IMR-90 (cell line): ENCODE measurements around the gene NRARP. TPM values are rescaled to one million over a fixed set of nuclear protein-coding genes. Genes with fewer than 3 reads are reported as not detected.

ENCODE experiments used
- ATAC-seq: fragments of 200-7000 bp; cut with Tn5 transposase; 2 replicates; pipeline ENCODE4 v1.9.1; 2020; ENCODE audit warnings: low read depth, mild to moderate bottlenecking, moderate library complexity
- BruUV-seq: library from RNA; stranded (reverse); fragments of 400-500 nt; replicated peaks from 2 replicates; lab custom pipeline; 2021; lab: Mats Ljungman, UMichigan
- CTCF ChIA-PET: fragments of 300-600 bp; formaldehyde crosslinking; extraction: SDS; loops from one replicate; lab custom pipeline; 2021; ENCODE audit warnings: antibody characterized with exemption; lab: Yijun Ruan, JAX
- POLR2A ChIA-PET: fragments of 300-600 bp; sonication (Branson Sonifier 250); formaldehyde crosslinking; loops from one replicate; lab custom pipeline; 2022; ENCODE audit warnings: antibody characterized with exemption; ENCODE audit not compliant: unreplicated experiment; lab: Charles Lee
- DNase-seq: peaks from one replicate; pipeline ENCODE4 v3.0.0; 2013
- H2AFZ ChIP-seq: replicated peaks from 2 replicates; pipeline ENCODE3; 2013; ENCODE audit warnings: low read length, mild to moderate bottlenecking; ENCODE audit not compliant: poor library complexity
- H2AK5ac ChIP-seq: 2 replicates; pipeline ENCODE4 v1.6.1; 2013; ENCODE audit warnings: low read depth, low read length, inconsistent platforms
- H2AK9ac ChIP-seq: replicated peaks from 2 replicates; pipeline ENCODE3; 2013; ENCODE audit warnings: mild to moderate bottlenecking, low read depth, low read length, moderate library complexity; ENCODE audit not compliant: poor library complexity
- H2BK120ac ChIP-seq: 2 replicates; pipeline ENCODE4 v1.6.1; 2013; ENCODE audit warnings: low read depth, low read length, inconsistent platforms
- H2BK15ac ChIP-seq: 3 replicates; pipeline ENCODE4 v1.6.1; 2013; ENCODE audit warnings: low read depth, low read length, inconsistent platforms
- H2BK20ac ChIP-seq: 2 replicates; pipeline ENCODE4 v1.6.1; 2013; ENCODE audit warnings: low read depth, mild to moderate bottlenecking, inconsistent platforms, low read length, moderate library complexity
- H2BK5ac ChIP-seq: 2 replicates; pipeline ENCODE4 v1.6.1; 2013; ENCODE audit warnings: mild to moderate bottlenecking, low read depth, low read length, inconsistent platforms; ENCODE audit not compliant: poor library complexity, severe bottlenecking
- H3K14ac ChIP-seq: replicated peaks from 2 replicates; pipeline ENCODE4 v1.6.1; 2013; ENCODE audit warnings: low read depth, low read length, inconsistent platforms
- H3K18ac ChIP-seq: 2 replicates; pipeline ENCODE4 v1.6.1; 2013; ENCODE audit warnings: low read depth, low read length, control low read depth
- H3K23ac ChIP-seq: 2 replicates; pipeline ENCODE4 v1.6.1; 2013; ENCODE audit warnings: low read depth, low read length, inconsistent platforms
- H3K27ac ChIP-seq: 2 replicates; pipeline ENCODE4 v1.5.1; 2013; ENCODE audit warnings: mild to moderate bottlenecking, control low read depth, low read length; ENCODE audit not compliant: insufficient read depth
- H3K27me3 ChIP-seq: 2 replicates; pipeline ENCODE4 v1.6.1; 2013; ENCODE audit warnings: low read length; ENCODE audit not compliant: control insufficient read depth, insufficient read depth
- H3K36me3 ChIP-seq: 2 replicates; pipeline ENCODE4 v1.6.1; 2013; ENCODE audit warnings: low read length, mixed read lengths; ENCODE audit not compliant: control insufficient read depth, insufficient read depth
- H3K4ac ChIP-seq: 2 replicates; pipeline ENCODE4 v1.6.1; 2013; ENCODE audit warnings: low read depth, low read length, inconsistent platforms
- H3K4me1 ChIP-seq: 2 replicates; pipeline ENCODE4 v1.6.1; 2013; ENCODE audit warnings: low read length, mixed read lengths; ENCODE audit not compliant: control insufficient read depth, insufficient read depth
- H3K4me2 ChIP-seq: 2 replicates; pipeline ENCODE4 v1.6.1; 2013; ENCODE audit warnings: low read depth, mild to moderate bottlenecking, control low read depth, low read length, moderate library complexity
- H3K4me3 ChIP-seq: 2 replicates; pipeline ENCODE4 v1.5.1; 2013; ENCODE audit warnings: low read depth, mild to moderate bottlenecking, control low read depth, low read length, moderate library complexity; ENCODE audit not compliant: insufficient read depth
- H3K56ac ChIP-seq: 2 replicates; pipeline ENCODE4 v1.6.1; 2013; ENCODE audit warnings: low read length, inconsistent platforms; ENCODE audit not compliant: insufficient read depth; ENCODE audit errors: extremely low read depth
- H3K79me1 ChIP-seq, 2 experiments: 2 replicates each; pipeline ENCODE4 v1.6.1; 2013; ENCODE audit warnings: low read length in 2 of 2, inconsistent platforms in 1 of 2, low read depth in 1 of 2
- H3K9ac ChIP-seq: 2 replicates; pipeline ENCODE4 v1.6.1; 2013; ENCODE audit warnings: low read depth, low read length, control low read depth
- H3K9me1 ChIP-seq: 2 replicates; pipeline ENCODE4 v1.6.1; 2013; ENCODE audit warnings: low read length, inconsistent platforms; ENCODE audit not compliant: insufficient read depth
- H3K9me3 ChIP-seq: 2 replicates; pipeline ENCODE4 v1.6.1; 2013; ENCODE audit warnings: low read length; ENCODE audit not compliant: control insufficient read depth, insufficient read depth
- H4K20me1 ChIP-seq: 2 replicates; pipeline ENCODE4 v1.6.1; 2013; ENCODE audit warnings: low read length, inconsistent platforms; ENCODE audit not compliant: insufficient read depth
- H4K5ac ChIP-seq: 2 replicates; pipeline ENCODE4 v1.6.1; 2013; ENCODE audit warnings: mild to moderate bottlenecking, low read depth, low read length, control low read depth
- H4K8ac ChIP-seq, 2 experiments: 2 replicates each; pipeline ENCODE4 v1.6.1; 2013; ENCODE audit warnings: low read depth in 2 of 2, low read length in 2 of 2, control low read depth in 1 of 2, inconsistent platforms in 1 of 2
- H4K91ac ChIP-seq: 2 replicates; pipeline ENCODE4 v1.6.1; 2013; ENCODE audit warnings: low read depth, low read length, inconsistent platforms; ENCODE audit not compliant: insufficient read depth
- BHLHE40 ChIP-seq: fragments of 150-350 bp; IDR thresholded peaks from 2 replicates; pipeline ENCODE4 v1.6.1; 2016; ENCODE audit warnings: mild to moderate bottlenecking, low read depth, low read length
- CEBPB ChIP-seq: IDR thresholded peaks from 2 replicates; pipeline ENCODE4 v1.6.1; 2012; ENCODE audit warnings: low read depth, low read length, improper control_type of control experiment
- CHD1 ChIP-seq: IDR thresholded peaks from 2 replicates; pipeline ENCODE4 v1.6.1; 2012; ENCODE audit warnings: low read depth, low read length, improper control_type of control experiment
- CTCF ChIP-seq: conservative IDR thresholded peaks from 2 replicates; pipeline ENCODE4 v1.5.1; 2012; ENCODE audit warnings: mild to moderate bottlenecking, low read depth, low read length, improper control_type of control experiment
- FOS ChIP-seq: fragments of 150-350 bp; IDR thresholded peaks from 2 replicates; pipeline ENCODE4 v1.6.1; 2016; ENCODE audit warnings: low read depth, low read length
- MAFK ChIP-seq: IDR thresholded peaks from 2 replicates; pipeline ENCODE4 v1.6.1; 2012; ENCODE audit warnings: low read depth, low read length, improper control_type of control experiment
- MAZ ChIP-seq: IDR thresholded peaks from 2 replicates; pipeline ENCODE4 v1.6.1; 2012; ENCODE audit warnings: low read depth, mild to moderate bottlenecking, low read length, improper control_type of control experiment, moderate library complexity, borderline replicate concordance
- MXI1 ChIP-seq: IDR thresholded peaks from 2 replicates; pipeline ENCODE4 v1.6.1; 2012; ENCODE audit warnings: low read depth, mild to moderate bottlenecking, low read length, moderate library complexity, borderline replicate concordance
- NFE2L2 ChIP-seq: fragments of 150-350 bp; IDR thresholded peaks from 2 replicates; pipeline ENCODE4 v1.6.1; 2016; ENCODE audit warnings: low read depth, mild to moderate bottlenecking, low read length
- POLR2A ChIP-seq: IDR thresholded peaks from 2 replicates; pipeline ENCODE4 v1.6.1; 2012; ENCODE audit warnings: mild to moderate bottlenecking, low read depth, low read length
- RAD21 ChIP-seq: IDR thresholded peaks from 2 replicates; pipeline ENCODE4 v1.6.1; 2012; ENCODE audit warnings: low read length, improper control_type of control experiment
- RCOR1 ChIP-seq: IDR thresholded peaks from 2 replicates; pipeline ENCODE4 v1.6.1; 2012; ENCODE audit warnings: mild to moderate bottlenecking, low read length, improper control_type of control experiment; ENCODE audit not compliant: insufficient replicate concordance
- RFX5 ChIP-seq: IDR thresholded peaks from 2 replicates; pipeline ENCODE4 v1.8.0; 2012; ENCODE audit warnings: low read depth, mild to moderate bottlenecking, low read length, moderate library complexity
- SMC3 ChIP-seq: fragments of 150-350 bp; IDR thresholded peaks from 2 replicates; pipeline ENCODE4 v1.6.1; 2016; ENCODE audit warnings: low read depth, mild to moderate bottlenecking, antibody characterized with exemption, low read length, moderate library complexity
- USF2 ChIP-seq: fragments of 150-350 bp; IDR thresholded peaks from 2 replicates; pipeline ENCODE4 v1.6.1; 2017; ENCODE audit warnings: mild to moderate bottlenecking, antibody characterized with exemption, low read length, low read depth
- WGBS, 2 experiments: methylation state at CpG; one replicate each; pipeline versions ENCODE4 v1.1.5 to v1.1.7; 2013; ENCODE audit warnings: missing lambda C conversion rate in 2 of 2; ENCODE audit not compliant: insufficient read length in 1 of 2; ENCODE audit errors: extremely low coverage in 2 of 2; 5-methylcytosine and 5-hydroxymethylcytosine counted together
- dilution Hi-C: fragments of 300-500 bp; cut with HindIII; formaldehyde crosslinking; loops from one replicate; pipeline ENCODE4 v1.14.3; 2018; ENCODE audit warnings: low sequenced_read_pairs; ENCODE audit not compliant: unreplicated experiment
- in situ Hi-C: fragments of 300-500 bp; cut with MboI; formaldehyde crosslinking; loops from 3 replicates; pipeline ENCODE4 v1.14.3; 2019; ENCODE audit warnings: low sequenced_read_pairs, inconsistent platforms, mixed read lengths
- intact Hi-C: fragments of 100-400 bp; cut with micrococcal nuclease; formaldehyde crosslinking; loops from 2 replicates; pipeline ENCODE4 v1.10.0; 2022
- polyA plus RNA-seq, 3 experiments: library from polyadenylated mRNA; depleted of rRNA; stranded (reverse); fragments of >200 nt; gene quantifications; 2 replicates each; pipeline ENCODE4 v1.2.3, GENCODE V29; 2012; ENCODE audit warnings: low replicate concordance in 1 of 3
- total RNA-seq: library from RNA; depleted of rRNA; stranded (reverse); fragments of >200 nt; gene quantifications from 2 replicates; pipeline ENCODE4 v1.2.3, GENCODE V29; 2012
- TF ChIP-seq, protein P1 (sequence below): fragments of 150-350 bp; IDR thresholded peaks from 2 replicates; pipeline ENCODE4 v1.6.1; 2016; ENCODE audit warnings: low read depth, mild to moderate bottlenecking, low read length, moderate library complexity, borderline replicate concordance

Gene NRARP
- total and polyA plus RNA-seq, 2 of the 4 experiments (the other 2 are of a cell fraction) = 0.15 TPM; not detected in 1

- Histone ChIP-seq H4K8ac (no peak overlapping the region), H2AK9ac (no peak overlapping the region), H3K36me3 (peaks cover 2% of the 10 kb centered on the region; the same call in 1 of the 2 replicates), H3K23ac (no peak overlapping the region), H3K27ac (no peak overlapping the region), H3K14ac (no peak overlapping the region), H3K9ac (no peak overlapping the region), H2BK15ac (no peak overlapping the region), H4K91ac (no peak overlapping the region), H2BK120ac (no peak overlapping the region), H4K20me1 (no peaks in the 10 kb centered on the region), H4K5ac (no peak overlapping the region), H3K27me3 (no peaks in the 10 kb centered on the region), H3K9me3 (peaks cover 12% of the 10 kb centered on the region), H3K4ac (no peak overlapping the region), H2BK5ac (no peak overlapping the region), H2AK5ac (no peak overlapping the region), H3K9me1 (no peaks in the 10 kb centered on the region), H3K79me1 (no peaks in the 10 kb centered on the region), H3K4me1 (no peaks in the 10 kb centered on the region), H3K4me3 (no peak overlapping the region), H3K18ac (no peak overlapping the region), H2BK20ac (no peak overlapping the region), H2AFZ (no peak overlapping the region), H3K4me2 (no peak overlapping the region), H3K56ac (no peak overlapping the region)
- in situ Hi-C loops (no loop called here), dilution Hi-C loops (no loop called here), intact Hi-C loops (no loop called here)
- DNase-seq = no peak
- no TSS peak for BruUV-seq
- TF ChIP-seq CEBPB (no peak), POLR2A (no peak), SMC3 (no peak), RAD21 (no peak), NFE2L2 (no peak), MAZ (no peak), MAFK (no peak), RFX5 (no peak), USF2 (no peak), BHLHE40 (no peak), FOS (no peak), CTCF (no peak), RCOR1 (no peak), MXI1 (no peak), CHD1 (no peak)
- TF ChIP-seq, protein P1, sequence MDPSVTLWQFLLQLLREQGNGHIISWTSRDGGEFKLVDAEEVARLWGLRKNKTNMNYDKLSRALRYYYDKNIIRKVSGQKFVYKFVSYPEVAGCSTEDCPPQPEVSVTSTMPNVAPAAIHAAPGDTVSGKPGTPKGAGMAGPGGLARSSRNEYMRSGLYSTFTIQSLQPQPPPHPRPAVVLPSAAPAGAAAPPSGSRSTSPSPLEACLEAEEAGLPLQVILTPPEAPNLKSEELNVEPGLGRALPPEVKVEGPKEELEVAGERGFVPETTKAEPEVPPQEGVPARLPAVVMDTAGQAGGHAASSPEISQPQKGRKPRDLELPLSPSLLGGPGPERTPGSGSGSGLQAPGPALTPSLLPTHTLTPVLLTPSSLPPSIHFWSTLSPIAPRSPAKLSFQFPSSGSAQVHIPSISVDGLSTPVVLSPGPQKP = no peak
- ChIA-PET CTCF (no interaction called here), POLR2A (no interaction called here)
- ATAC-seq = no peak
- WGBS, 2 experiments = 87% methylated on average over 2 of the region's 7 CpGs; no CpG with 5 or more reads in 1 of the 2 experiments
Measured at GRCh38 chr9:137342482-137342881, 40.4 kb upstream of the NRARP start.
